AG04450 (cell line): ENCODE results near the gene ANO6. TPM values are rescaled to one million over a fixed set of nuclear protein-coding genes. Genes with fewer than 3 reads are reported as not detected.

Experiments used
- CTCF ChIA-PET: fragments of 300-600, 350-600 bp; formaldehyde crosslinking; extraction: SDS; loops from one replicate; lab custom pipeline; 2022; ENCODE audit warnings: antibody characterized with exemption, inconsistent platforms; lab: Charles Lee
- POLR2A ChIA-PET: fragments of 350-600 bp; formaldehyde crosslinking; extraction: SDS; loops from one replicate; lab custom pipeline; 2021; ENCODE audit warnings: antibody characterized with exemption, inconsistent platforms; lab: Yijun Ruan, JAX
- DNase-seq: peaks from one replicate; pipeline ENCODE4 v3.0.0-alpha.2; 2011; ENCODE audit warnings: low read depth, low spot score
- H3K27ac ChIP-seq: one replicate; pipeline ENCODE4 v1.5.1; 2012; ENCODE audit warnings: low read depth, low read length, control low read depth
- H3K27me3 ChIP-seq: one replicate; pipeline ENCODE4 v1.6.0; 2012; ENCODE audit warnings: low read length; ENCODE audit not compliant: control insufficient read depth, insufficient read depth
- H3K4me3 ChIP-seq: 2 replicates; pipeline ENCODE4 v1.5.1; 2011; ENCODE audit warnings: mild to moderate bottlenecking, low read depth, low read length, control low read depth
- H3K9me3 ChIP-seq: 2 replicates; pipeline ENCODE4 v1.5.1; 2012; ENCODE audit warnings: low read length; ENCODE audit not compliant: control insufficient read depth, insufficient read depth
- polyA plus RNA-seq: library from polyadenylated mRNA; depleted of rRNA; stranded (reverse); fragments of >200 nt; gene quantifications from 2 replicates; pipeline ENCODE4 v1.2.3, GENCODE V29; 2011
- TF ChIP-seq, protein P1 (sequence below): IDR thresholded peaks from 2 replicates; pipeline ENCODE4 v1.5.1; 2011; ENCODE audit warnings: low read depth, low read length, control low read depth, inconsistent platforms

Gene ANO6
- polyA plus RNA-seq, 1 experiment: 51.9 TPM

GRCh38 chr12:45419317-45419814 is 203.5 kb downstream of the ANO6 start:
- TF ChIP-seq, protein P1, sequence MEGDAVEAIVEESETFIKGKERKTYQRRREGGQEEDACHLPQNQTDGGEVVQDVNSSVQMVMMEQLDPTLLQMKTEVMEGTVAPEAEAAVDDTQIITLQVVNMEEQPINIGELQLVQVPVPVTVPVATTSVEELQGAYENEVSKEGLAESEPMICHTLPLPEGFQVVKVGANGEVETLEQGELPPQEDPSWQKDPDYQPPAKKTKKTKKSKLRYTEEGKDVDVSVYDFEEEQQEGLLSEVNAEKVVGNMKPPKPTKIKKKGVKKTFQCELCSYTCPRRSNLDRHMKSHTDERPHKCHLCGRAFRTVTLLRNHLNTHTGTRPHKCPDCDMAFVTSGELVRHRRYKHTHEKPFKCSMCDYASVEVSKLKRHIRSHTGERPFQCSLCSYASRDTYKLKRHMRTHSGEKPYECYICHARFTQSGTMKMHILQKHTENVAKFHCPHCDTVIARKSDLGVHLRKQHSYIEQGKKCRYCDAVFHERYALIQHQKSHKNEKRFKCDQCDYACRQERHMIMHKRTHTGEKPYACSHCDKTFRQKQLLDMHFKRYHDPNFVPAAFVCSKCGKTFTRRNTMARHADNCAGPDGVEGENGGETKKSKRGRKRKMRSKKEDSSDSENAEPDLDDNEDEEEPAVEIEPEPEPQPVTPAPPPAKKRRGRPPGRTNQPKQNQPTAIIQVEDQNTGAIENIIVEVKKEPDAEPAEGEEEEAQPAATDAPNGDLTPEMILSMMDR: no peak
- H3K9me3 ChIP-seq: no peaks in the 10 kb centered on the region
- no peak overlapping the region for H3K27ac ChIP-seq
- CTCF ChIA-PET: interaction anchor here (1.2 to 1.7 kb wide), 3 partner anchors 30 to 244 kb away, joined by 3 to 4 read pairs (median 3); no protein-coding TSS in a partner anchor
- no peak overlapping the region for H3K4me3 ChIP-seq
- no peaks in the 10 kb centered on the region for H3K27me3 ChIP-seq
- DNase-seq: no peak
- POLR2A ChIA-PET: no interaction called here

DNA sequence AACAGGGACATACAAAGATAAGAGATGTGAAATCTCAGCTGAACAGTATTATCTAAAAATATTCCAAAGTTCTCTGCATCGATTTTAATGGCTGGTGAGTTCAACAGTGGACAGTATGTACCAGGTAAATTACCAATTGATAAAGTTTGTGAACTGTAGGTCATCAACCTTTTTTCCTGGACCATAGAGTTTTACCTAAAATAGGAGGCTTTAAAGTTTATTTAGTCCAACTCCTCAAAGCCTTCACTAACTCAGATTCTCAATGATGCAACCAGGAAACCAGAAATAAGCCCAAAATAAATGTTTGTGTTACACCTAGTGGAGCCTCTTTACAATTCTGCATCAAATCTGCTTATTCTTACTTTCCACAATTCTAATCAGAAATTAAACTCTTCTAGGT is 205.8 kb downstream of the ANO6 start:
- Histone ChIP-seq H3K27ac (no peak overlapping the region), H3K4me3 (no peak overlapping the region), H3K27me3 (no peaks in the 10 kb centered on the region), H3K9me3 (no peaks in the 10 kb centered on the region)
- TF ChIP-seq, protein P1: no peak
- CTCF ChIA-PET: interaction anchor here (1.5 kb wide), 1 partner anchor 10 kb away, joined by 5 read pairs; no protein-coding TSS in a partner anchor
- POLR2A ChIA-PET: no interaction called here
- no peak for DNase-seq

- Histone ChIP-seq H3K4me3 (no peak overlapping the region), H3K9me3 (no peaks in the 10 kb centered on the region), H3K27ac (no peak overlapping the region), H3K27me3 (no peaks in the 10 kb centered on the region)
- ChIA-PET POLR2A (no interaction called here), CTCF (interaction anchor here (0.6 to 1.9 kb wide), 4 partner anchors 35 to 1541 kb away, joined by 4 to 6 read pairs (median 4); no protein-coding TSS in a partner anchor)
- no peak for DNase-seq
- TF ChIP-seq, protein P1: no peak
Observed at GRCh38 chr12:45423931-45424330, 208.0 kb downstream of the ANO6 start.

DNA sequence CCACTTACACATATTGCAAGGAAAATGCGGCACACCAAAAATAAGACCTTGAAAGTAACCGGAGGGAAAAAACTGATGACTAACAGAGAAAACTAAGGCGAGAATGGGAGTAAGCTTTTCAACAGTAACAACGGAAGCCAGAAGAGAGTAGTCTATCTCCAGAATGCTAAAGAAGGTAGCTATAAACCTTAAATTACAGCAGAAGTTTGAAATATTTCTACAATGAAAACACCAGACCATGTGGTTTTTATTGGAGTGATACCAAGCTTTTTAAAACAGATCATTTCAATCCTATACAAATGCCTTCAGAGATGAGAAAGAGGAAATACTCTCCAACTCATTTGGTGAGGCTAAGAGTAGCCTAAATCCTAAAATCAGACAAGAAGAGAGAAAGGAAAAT is 209.5 kb downstream of the ANO6 start:
- TF ChIP-seq, protein P1: no peak
- ChIA-PET CTCF (interaction anchor here (1.0 to 1.9 kb wide), 2 partner anchors 36 to 37 kb away, joined by 3 to 4 read pairs; no protein-coding TSS in a partner anchor), POLR2A (no interaction called here)
- no peak overlapping the region for H3K27ac ChIP-seq
- H3K27me3 ChIP-seq: no peaks in the 10 kb centered on the region
- H3K4me3 ChIP-seq: no peak overlapping the region
- peak; percentile 27 for DNase-seq
- H3K9me3 ChIP-seq: no peaks in the 10 kb centered on the region

DNA sequence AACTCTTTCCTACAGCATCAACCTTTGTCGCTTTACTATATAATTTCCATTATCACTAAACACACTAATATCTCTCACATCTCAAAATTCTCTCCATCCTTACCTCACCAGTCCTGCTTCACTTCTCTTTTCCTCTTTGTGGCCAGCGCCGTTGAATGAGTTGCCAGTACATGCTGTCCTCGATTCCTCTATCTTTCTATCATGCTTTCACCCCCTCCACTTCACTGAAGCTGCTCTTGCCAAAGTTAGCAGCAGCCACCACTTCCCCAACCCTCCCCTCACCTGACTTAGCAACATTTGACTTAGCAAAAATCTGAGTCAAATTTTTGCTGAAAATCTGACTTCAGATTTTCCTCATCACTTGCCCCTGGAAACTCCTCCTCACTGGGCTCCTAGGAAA is 210.4 kb downstream of the ANO6 start:
- Histone ChIP-seq H3K27me3 (no peaks in the 10 kb centered on the region), H3K9me3 (no peaks in the 10 kb centered on the region), H3K27ac (no peak overlapping the region), H3K4me3 (no peak overlapping the region)
- TF ChIP-seq, protein P1: no peak
- POLR2A ChIA-PET: no interaction called here
- CTCF ChIA-PET: no interaction called here
- no peak for DNase-seq
